Measurements from ENCODE around the gene ZNF444.
A peak's percentile ranks its signal among the peaks of the same experiment; 100 is the strongest.

The ZNF444 gene

DNA sequence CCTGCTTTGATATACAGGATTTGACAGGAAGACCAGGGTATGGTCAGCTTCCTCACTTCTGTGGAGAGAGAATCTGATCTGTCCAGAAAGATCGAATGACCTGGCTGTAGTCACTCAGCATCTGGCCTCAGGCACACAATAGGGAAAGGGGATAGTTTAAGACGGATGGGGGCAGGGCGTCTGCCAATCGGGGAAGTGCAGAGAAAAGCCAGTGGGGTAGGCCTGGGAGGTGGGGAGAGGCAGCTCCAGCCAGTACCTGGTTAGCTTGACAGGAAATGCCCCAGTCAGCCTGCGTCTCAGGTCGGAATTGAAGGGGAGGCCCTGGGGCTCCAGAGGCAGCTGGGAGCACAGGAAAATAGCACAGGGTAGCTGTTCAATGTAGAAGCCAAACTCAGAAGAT, 12.4 kb downstream of the ZNF444 start:
- Histone ChIP-seq H3K4me1 (no peaks in the 10 kb centered on the region), H3K9me3 (ENCODE audit: control insufficient read depth, low read length) (no peaks in the 10 kb centered on the region), H3K4me3 (ENCODE audit: low read depth, low read length) (no peak overlapping the region), H3K4me2 (ENCODE audit: low read length) (no peak overlapping the region), H3K79me2 (peaks cover 13% of the 10 kb centered on the region), H3K9ac (no peak overlapping the region), H3K27ac (no peak overlapping the region), H3K27me3 (ENCODE audit: control insufficient read depth, insufficient read depth, low read length) (no peaks in the 10 kb centered on the region), H2AFZ (no peak overlapping the region), H3K36me3 (ENCODE audit: control insufficient read depth, insufficient read depth, low read length) (no peaks in the 10 kb centered on the region)
- TF ChIP-seq, protein P1, sequence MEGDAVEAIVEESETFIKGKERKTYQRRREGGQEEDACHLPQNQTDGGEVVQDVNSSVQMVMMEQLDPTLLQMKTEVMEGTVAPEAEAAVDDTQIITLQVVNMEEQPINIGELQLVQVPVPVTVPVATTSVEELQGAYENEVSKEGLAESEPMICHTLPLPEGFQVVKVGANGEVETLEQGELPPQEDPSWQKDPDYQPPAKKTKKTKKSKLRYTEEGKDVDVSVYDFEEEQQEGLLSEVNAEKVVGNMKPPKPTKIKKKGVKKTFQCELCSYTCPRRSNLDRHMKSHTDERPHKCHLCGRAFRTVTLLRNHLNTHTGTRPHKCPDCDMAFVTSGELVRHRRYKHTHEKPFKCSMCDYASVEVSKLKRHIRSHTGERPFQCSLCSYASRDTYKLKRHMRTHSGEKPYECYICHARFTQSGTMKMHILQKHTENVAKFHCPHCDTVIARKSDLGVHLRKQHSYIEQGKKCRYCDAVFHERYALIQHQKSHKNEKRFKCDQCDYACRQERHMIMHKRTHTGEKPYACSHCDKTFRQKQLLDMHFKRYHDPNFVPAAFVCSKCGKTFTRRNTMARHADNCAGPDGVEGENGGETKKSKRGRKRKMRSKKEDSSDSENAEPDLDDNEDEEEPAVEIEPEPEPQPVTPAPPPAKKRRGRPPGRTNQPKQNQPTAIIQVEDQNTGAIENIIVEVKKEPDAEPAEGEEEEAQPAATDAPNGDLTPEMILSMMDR (IDR thresholded peaks at IDR 0.05), result no peak

DNA sequence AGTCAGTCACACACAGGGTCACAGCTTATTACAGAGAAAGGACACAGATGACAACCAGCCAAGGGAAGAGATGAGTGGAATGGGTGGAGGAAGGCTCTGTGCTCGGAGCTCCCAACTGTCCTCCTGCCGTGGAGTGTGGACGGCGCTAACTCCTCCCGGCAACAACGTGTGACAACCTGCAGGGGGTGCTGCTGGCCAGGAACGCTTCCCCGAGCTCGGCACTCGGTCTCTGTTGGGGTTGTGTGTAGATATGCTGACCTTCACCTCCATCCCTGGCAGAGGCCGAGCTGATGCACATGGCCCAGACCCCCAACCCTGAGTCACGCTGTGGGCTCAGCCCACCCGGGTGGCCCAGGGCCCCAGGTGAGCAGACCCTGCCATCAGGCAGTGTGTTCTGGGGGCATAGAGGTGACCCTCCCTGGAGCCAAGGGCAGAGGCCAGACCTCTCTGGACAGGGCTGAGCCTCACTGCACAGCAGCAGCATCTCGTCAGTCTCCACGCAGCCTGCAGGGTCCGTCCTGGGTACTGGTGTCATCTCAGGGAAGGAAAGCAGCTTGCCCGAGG, 14.1 kb downstream of the ZNF444 start:
- Histone ChIP-seq H3K9me3 (ENCODE audit: control insufficient read depth, low read length) (no peaks in the 10 kb centered on the region), H3K27me3 (ENCODE audit: control insufficient read depth, insufficient read depth, low read length) (no peaks in the 10 kb centered on the region), H3K4me2 (ENCODE audit: low read length) (no peak overlapping the region), H3K4me1 (no peaks in the 10 kb centered on the region), H2AFZ (no peak overlapping the region), H3K9ac (no peak overlapping the region), H3K27ac (no peak overlapping the region), H3K79me2 (peaks cover 3% of the 10 kb centered on the region), H3K36me3 (ENCODE audit: control insufficient read depth, insufficient read depth, low read length) (no peaks in the 10 kb centered on the region), H3K4me3 (ENCODE audit: low read depth, low read length) (no peak overlapping the region)
- TF ChIP-seq, protein P1 (IDR thresholded peaks at IDR 0.05), result no peak

DNA sequence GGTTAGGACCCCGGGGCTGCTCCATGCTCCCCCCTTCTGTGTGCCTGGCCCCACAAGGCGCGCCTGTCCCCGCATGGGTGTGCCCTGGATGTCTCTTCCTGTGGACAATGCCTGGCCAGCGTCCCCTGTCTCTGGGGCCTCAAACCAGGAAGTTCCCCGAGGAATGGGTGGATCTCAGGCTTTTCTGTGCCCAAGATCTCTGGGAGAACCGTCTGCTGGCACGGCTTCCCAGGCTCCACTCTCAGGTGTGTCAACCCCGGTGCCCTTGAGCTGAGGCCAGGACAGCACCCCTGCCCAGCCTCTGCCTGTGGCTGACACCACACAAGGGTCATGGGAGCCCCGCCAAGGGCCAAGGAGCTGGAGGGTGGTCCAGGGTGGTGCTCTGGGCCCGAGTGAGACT, 15.7 kb downstream of the ZNF444 start:
- no peaks in the 10 kb centered on the region for H3K27me3 ChIP-seq (ENCODE audit: control insufficient read depth, insufficient read depth, low read length)
- no peaks in the 10 kb centered on the region for H3K36me3 ChIP-seq (ENCODE audit: control insufficient read depth, insufficient read depth, low read length)
- no peak overlapping the region for H2AFZ ChIP-seq
- H3K27ac ChIP-seq, result peak overlapping the region; percentile 39
- no peaks in the 10 kb centered on the region for H3K79me2 ChIP-seq
- H3K4me2 ChIP-seq (ENCODE audit: low read length), result no peak overlapping the region
- TF ChIP-seq, protein P1 (IDR thresholded peaks at IDR 0.05), result no peak
- no peak overlapping the region for H3K4me3 ChIP-seq (ENCODE audit: low read depth, low read length)
- H3K9me3 ChIP-seq (ENCODE audit: control insufficient read depth, low read length), result no peaks in the 10 kb centered on the region
- H3K9ac ChIP-seq, result no peak overlapping the region
- H3K4me1 ChIP-seq, result no peaks in the 10 kb centered on the region

DNA sequence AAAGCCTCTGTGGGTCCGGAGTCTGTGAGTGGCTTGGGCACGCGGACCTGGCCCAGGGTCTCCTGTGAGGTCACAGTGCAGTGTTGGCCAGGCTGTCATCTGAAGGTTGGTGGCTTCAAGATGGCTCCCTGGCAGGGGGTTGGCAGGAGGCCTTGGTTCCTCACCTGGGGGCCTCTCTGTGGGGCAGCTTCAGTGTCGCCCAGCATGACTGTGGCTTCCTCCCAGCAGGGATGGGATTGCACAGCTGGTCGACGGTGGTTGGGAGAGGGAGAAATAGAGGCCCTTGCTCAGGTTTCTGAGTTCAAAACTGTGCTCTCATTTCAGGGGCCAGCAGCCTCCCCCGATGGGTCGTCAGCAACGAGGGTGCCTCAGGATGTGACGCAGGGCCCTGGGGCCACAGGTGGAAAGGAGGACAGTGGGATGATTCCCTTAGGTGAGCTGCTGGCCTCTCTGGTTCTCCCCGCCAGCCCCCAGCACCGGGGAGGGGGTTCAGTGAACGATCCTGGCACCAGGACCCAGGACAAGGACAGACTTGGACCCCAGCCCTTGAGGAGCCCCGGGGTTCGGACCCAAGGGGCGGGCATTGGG, 17.2 kb downstream of the ZNF444 start:
- no peaks in the 10 kb centered on the region for H3K4me1 ChIP-seq
- no peak overlapping the region for H3K4me3 ChIP-seq (ENCODE audit: low read depth, low read length)
- no peak overlapping the region for H2AFZ ChIP-seq
- H3K9me3 ChIP-seq (ENCODE audit: control insufficient read depth, low read length), result no peaks in the 10 kb centered on the region
- no peak overlapping the region for H3K4me2 ChIP-seq (ENCODE audit: low read length)
- no peak overlapping the region for H3K9ac ChIP-seq
- H3K27ac ChIP-seq, result no peak overlapping the region
- no peaks in the 10 kb centered on the region for H3K27me3 ChIP-seq (ENCODE audit: control insufficient read depth, insufficient read depth, low read length)
- TF ChIP-seq, protein P1 (IDR thresholded peaks at IDR 0.05), result no peak
- H3K79me2 ChIP-seq, result no peaks in the 10 kb centered on the region
- H3K36me3 ChIP-seq (ENCODE audit: control insufficient read depth, insufficient read depth, low read length), result no peaks in the 10 kb centered on the region

DNA sequence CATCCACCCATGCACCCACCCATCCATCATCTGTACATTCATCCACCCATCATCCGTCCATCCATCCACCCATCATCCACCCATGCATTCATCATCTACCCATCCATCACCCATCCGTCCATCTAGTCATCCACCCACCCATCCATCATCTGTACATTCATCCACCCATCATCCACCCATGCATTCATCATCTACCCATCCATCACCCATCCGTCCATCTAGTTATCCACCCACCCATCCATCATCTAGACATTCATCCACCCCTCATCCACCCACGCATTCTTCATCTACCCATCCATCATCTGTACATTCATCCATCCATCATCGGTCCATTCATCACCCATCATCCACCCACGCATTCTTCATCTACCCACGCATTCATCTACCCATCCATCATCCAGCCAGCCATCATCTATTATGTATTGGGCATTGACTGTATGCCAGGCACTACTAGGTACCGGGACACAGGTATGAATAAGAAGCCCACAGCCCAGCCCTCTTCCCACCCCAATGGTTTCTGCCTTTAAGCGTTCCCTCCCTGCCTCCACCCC, 18.0 kb downstream of the ZNF444 start:
- H3K4me3 ChIP-seq (ENCODE audit: low read depth, low read length), result no peak overlapping the region
- no peaks in the 10 kb centered on the region for H3K9me3 ChIP-seq (ENCODE audit: control insufficient read depth, low read length)
- H3K9ac ChIP-seq, result no peak overlapping the region
- no peak overlapping the region for H3K4me2 ChIP-seq (ENCODE audit: low read length)
- TF ChIP-seq, protein P1 (IDR thresholded peaks at IDR 0.05), result no peak
- H3K27me3 ChIP-seq (ENCODE audit: control insufficient read depth, insufficient read depth, low read length), result no peaks in the 10 kb centered on the region
- no peaks in the 10 kb centered on the region for H3K4me1 ChIP-seq
- no peak overlapping the region for H3K27ac ChIP-seq
- no peaks in the 10 kb centered on the region for H3K36me3 ChIP-seq (ENCODE audit: control insufficient read depth, insufficient read depth, low read length)
- no peak overlapping the region for H2AFZ ChIP-seq
- no peaks in the 10 kb centered on the region for H3K79me2 ChIP-seq
